Glutamatergic neuron (in vitro differentiated cells): Measurements from ENCODE around the gene KCP. TPM values are rescaled to one million over a fixed set of nuclear protein-coding genes. Genes with fewer than 3 reads are reported as not detected.
A peak's percentile ranks its signal among the peaks of the same experiment; 100 is the strongest.

Experiments
- DNase-seq: peaks from one replicate; pipeline ENCODE4 v3.0.0; 2022
- H3K27ac Mint-ChIP-seq: one replicate; pipeline ENCODE4 v1.8.0; 2020; ENCODE audit warnings: mild to moderate bottlenecking, mixed read lengths, inconsistent platforms; ENCODE audit not compliant: unreplicated experiment
- H3K27me3 Mint-ChIP-seq: one replicate; pipeline ENCODE4 v1.8.0; 2020; ENCODE audit warnings: mild to moderate bottlenecking, moderate library complexity, mixed read lengths, inconsistent platforms; ENCODE audit not compliant: unreplicated experiment
- H3K36me3 Mint-ChIP-seq: one replicate; pipeline ENCODE4 v1.8.0; 2020; ENCODE audit warnings: mild to moderate bottlenecking, mixed read lengths, inconsistent platforms; ENCODE audit not compliant: unreplicated experiment
- H3K4me1 Mint-ChIP-seq: one replicate; pipeline ENCODE4 v1.8.0; 2020; ENCODE audit warnings: mild to moderate bottlenecking, low read depth, mixed read lengths, inconsistent platforms; ENCODE audit not compliant: unreplicated experiment
- H3K4me3 Mint-ChIP-seq: one replicate; pipeline ENCODE4 v1.8.0; 2020; ENCODE audit warnings: mild to moderate bottlenecking, mixed read lengths, inconsistent platforms; ENCODE audit not compliant: unreplicated experiment
- H3K9me3 Mint-ChIP-seq: one replicate; pipeline ENCODE4 v1.8.0; 2020; ENCODE audit warnings: mild to moderate bottlenecking, moderate library complexity, mixed read lengths, inconsistent platforms; ENCODE audit not compliant: unreplicated experiment
- CTCF ChIP-seq: fragments of 200-600 bp; sonication (generic); IDR thresholded peaks from one replicate; pipeline ENCODE4 v1.5.0; 2021; ENCODE audit not compliant: partially characterized antibody, unreplicated experiment
- total RNA-seq: library from RNA; stranded (reverse); fragmentation: NEBNext Ultra II Directional; extraction: Animal tissue kit (Norgen Biotek cat#: 25700); gene quantifications from one replicate; pipeline ENCODE4 v1.2.1, GENCODE V29; 2021; ENCODE audit not compliant: unreplicated experiment

KCP gene
- total RNA-seq, 1 donor from 2014 or later: 2.2 TPM

DNA sequence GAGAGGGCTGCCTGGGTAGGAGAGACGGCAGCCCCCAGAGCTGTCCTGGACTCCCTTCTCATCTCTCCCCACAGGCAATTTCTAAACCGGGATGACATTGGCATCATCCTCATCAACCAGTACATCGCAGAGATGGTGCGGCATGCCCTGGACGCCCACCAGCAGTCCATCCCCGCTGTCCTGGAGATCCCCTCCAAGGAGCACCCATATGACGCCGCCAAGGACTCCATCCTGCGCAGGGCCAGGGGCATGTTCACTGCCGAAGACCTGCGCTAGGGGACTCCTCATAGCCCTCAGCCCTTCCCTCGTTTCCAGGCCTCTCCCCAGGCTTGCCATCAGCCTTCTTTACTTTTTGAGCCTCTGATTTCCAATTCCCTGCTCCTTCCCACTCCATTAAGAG, 45.2 kb downstream of the KCP start:
- peaks cover 16% of the 10 kb centered on the region for H3K4me1 Mint-ChIP-seq
- H3K27me3 Mint-ChIP-seq: peaks cover 17% of the 10 kb centered on the region
- no peak overlapping the region for H3K27ac Mint-ChIP-seq
- H3K9me3 Mint-ChIP-seq: peaks cover 19% of the 10 kb centered on the region
- H3K36me3 Mint-ChIP-seq: no peaks in the 10 kb centered on the region
- no peak for TF ChIP-seq CTCF
- no peak overlapping the region for H3K4me3 Mint-ChIP-seq
- DNase-seq: no peak

DNA sequence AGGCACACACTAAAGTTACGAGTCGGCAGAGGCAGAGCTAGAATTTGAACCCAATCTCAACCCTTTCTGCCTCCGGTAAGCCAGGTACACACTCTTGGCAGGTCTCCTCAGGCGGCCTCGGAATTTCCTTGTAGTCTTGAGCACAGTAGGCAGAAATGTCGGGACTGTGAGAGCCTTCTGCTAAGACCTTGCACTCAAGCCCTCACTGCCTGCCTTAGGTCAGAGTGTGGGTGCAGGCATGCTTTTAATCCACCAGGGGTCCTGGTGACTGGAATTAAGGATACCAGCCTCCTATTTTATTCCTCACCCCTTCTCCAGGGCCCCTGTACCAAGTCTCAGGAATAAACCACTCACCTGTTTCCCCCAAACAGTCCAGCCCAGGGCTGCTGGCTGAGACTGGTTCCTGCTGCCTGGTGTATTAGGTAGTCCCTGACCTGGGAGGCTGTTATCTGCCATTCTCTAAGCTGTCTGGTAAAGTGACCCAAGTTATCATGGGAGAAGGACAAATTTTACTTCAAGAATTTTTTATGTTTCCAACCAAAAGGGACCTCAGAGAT, 47.0 kb downstream of the KCP start:
- Mint-ChIP-seq H3K27me3 (peaks cover 19% of the 10 kb centered on the region), H3K27ac (peak overlapping the region; percentile 28), H3K9me3 (peaks cover 19% of the 10 kb centered on the region), H3K36me3 (no peaks in the 10 kb centered on the region), H3K4me1 (peaks cover 19% of the 10 kb centered on the region), H3K4me3 (peak overlapping the region; percentile 100)
- peak; percentile 70 for TF ChIP-seq CTCF
- DNase-seq: peak; percentile 65

DNA sequence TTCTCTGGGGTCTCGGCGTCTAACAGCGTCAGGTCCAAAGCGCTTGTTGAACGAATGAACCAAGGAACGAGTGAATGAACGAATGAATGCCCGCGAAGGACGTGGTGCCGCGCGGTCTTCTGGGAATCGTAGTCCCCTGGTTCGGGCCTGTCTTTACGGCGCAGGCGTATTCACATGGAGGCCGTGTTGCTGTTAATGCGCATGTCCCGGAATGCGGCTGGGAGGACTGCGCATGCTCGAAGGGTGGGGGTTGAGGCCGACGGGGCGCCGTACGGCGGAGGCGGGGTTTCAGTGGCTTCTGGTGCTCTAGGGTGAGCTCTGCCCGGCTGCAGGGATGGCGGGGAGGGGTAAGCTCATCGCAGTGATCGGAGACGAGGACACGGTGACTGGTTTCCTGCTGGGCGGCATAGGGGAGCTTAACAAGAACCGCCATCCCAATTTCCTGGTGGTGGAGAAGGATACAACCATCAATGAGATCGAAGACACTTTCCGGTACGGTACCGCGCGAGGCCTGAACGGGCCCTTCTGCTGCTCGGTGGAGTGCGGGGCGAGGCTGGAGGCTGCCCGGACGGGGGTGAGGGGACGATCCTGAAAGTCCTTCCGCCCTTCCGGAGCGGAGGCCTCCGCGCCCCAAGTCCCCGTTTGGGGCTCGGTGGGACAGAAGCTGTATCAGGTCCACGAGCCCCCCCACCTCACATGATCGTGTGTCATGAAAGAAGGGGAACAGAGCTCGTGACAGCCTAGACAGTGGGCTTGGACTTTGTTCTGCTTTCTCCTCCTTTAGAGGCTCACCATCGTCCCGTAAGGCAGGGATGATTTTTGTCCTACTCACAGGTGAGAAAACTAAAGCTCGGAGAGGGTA, 47.7 kb downstream of the KCP start, which contains the start of gene ATP6V1F:
ATP6V1F (plus strand) TSS at position 286 of the 862 bp plus-strand sequence; CDS start at position 335, 49 bp downstream.
- Mint-ChIP-seq H3K27me3 (peaks cover 17% of the 10 kb centered on the region), H3K36me3 (no peaks in the 10 kb centered on the region), H3K27ac (peak within 1 kb of the TSS; percentile 99), H3K4me3 (peak within 1 kb of the TSS; percentile 100), H3K4me1 (peaks cover 18% of the 10 kb centered on the region), H3K9me3 (peaks cover 18% of the 10 kb centered on the region)
- DNase-seq: peak; percentile 99
- no peak for TF ChIP-seq CTCF

- peaks cover 16% of the 10 kb centered on the region for H3K9me3 Mint-ChIP-seq
- no peak for DNase-seq
- TF ChIP-seq CTCF: no peak
- H3K36me3 Mint-ChIP-seq: no peaks in the 10 kb centered on the region
- H3K4me3 Mint-ChIP-seq: peak overlapping the region; percentile 100
- H3K27me3 Mint-ChIP-seq: peaks cover 14% of the 10 kb centered on the region
- peak overlapping the region; percentile 99 for H3K27ac Mint-ChIP-seq
- peaks cover 16% of the 10 kb centered on the region for H3K4me1 Mint-ChIP-seq
Measured at GRCh38 chr7:128861957-128862570, 48.4 kb downstream of the KCP start.
